Activated CD8-positive, alpha-beta memory T cell treated with anti-CD3 and anti-CD28 coated beads for 1 hour (primary cell): Measurements from ENCODE around the gene LRRC18.

Experiments used
- DNase-seq, 2 donors: peaks; one replicate each; pipeline ENCODE4 v3.0.0-alpha.2; 2020; ENCODE audit warnings: low read depth in 1 of 2; ENCODE audit errors: extremely low read depth in 1 of 2

LRRC18 gene

DNA sequence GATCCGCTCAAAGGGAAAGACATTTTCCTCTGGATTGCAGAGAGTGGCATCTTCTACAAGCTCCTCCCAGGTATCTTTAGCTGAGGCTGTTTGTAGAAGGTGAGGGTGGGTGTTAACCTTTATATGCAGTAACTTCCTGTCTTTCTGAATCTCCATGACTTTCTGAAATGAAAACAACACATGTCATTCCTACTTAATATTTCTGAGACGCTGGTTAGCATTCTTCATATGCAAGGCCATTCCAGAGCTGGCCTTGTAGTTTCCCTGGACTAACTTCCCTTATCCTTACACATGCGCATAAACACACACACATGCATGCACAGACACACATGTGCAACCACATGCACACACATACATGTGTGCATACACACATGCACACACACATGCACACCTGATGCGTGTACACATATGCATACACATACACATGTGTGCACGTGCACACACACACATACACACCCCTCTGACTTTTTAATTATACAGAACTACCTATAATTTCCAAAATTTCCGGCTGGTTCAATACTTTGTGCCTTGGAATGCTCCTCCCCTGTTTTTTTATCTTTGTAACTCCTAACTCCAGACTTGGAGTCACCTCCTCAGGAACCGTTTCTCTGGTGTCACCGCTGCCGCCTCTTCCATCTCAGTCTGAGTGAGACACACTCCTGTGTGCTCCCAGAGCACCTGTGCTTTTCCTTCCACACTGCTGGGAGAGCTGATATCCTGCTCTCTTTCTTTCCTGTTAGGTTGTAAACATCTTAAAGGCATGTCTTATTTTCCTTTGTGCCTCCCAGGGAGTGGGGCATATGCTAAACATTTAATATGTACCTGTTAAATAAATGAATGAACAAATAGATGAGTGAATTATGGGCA lies 55.2 kb downstream of the LRRC18 start:
- DNase-seq = no peak

DNA sequence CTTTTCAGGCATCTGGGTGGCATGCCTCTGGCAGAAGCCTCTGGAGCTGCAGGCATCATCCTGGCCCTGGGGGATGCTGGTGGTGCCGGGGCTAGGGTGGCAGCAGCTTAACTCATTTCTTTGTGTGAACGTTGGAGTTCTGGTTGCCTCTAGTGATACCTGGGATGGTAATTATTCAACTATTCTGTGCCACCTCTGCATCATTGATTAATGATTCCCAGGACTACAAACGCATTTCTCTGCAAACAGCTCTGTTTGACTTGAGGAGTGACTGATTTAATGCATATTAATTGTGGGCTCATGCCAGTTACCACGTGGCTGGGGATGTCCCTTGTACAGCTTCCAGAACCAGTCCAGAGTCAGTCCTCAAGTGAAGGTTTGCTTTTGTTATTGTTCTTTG lies 55.9 kb downstream of the LRRC18 start:
- no peak for DNase-seq

DNA sequence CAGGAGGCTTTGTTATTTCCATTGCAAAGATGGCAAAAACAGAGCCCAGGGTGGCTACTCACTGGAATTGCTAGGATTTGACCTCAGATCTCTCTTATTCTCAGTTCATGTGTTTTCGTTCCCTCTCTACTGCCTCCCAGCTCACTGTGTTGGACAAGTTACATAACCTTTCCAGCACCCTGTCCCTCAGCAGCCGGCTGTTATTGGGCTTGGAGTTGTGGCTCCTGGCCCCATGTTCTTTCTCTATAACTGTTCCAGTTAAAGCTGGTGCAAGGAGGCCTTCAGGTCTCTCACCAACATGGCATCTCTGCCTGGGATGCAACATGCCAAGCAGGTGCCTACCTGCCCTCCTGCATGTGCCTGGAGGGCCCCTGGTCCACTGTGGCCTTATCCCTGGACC lies 56.8 kb downstream of the LRRC18 start:
- DNase-seq = no peak

DNA sequence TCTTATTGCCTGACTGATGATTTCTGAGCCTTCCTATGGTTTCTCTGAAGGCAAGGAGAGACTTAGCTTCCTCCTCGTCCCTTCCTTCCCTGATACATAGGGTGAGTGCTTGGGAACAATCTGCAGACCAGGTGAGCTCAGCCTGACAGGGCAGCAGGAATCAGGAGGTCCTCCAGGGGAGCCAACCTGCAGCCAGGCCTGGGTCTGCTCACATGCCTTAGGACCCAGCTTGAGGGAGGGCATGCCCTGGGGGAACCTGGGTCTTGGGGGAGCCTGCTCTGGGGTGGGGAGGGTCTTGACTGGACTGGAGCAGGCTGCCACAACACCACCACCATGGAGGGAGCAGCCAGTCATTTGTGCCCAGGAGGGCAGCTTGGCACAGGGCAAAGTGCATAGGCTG lies 57.7 kb downstream of the LRRC18 start:
- no peak for DNase-seq

DNA sequence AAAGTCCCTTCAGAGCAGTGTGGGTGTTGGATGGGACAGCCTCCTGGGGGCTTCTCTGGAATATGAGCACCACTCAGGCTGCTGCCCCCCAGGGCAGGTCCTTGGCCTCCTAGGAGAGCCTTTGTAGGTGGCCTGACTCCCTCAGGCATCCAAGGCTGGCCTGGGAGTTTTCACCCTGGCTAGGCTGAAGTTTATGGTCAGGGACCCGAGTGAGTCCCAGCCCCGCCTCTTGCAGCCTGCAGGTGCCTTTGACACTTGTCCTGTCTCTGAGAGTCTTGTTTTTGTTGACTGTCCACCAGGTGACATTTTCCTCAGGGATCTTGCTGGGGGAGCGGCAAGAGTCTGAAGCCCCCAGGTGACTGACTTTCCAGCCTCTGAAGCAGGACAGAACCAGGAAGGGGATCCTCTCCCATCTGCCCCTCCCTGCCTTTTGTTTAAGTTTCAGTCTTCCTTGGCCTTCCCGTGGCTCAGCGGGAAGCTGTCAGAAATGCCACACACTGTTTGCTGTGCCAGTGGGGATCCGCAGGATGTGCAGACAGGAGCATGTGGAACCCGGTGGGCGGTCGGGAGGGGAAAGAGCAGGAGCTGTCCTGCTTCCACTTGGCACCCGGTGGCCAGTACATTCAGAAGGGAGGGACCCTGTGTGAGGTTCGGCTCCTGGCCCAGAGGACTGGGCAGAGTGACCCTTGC lies 59.5 kb downstream of the LRRC18 start:
- no peak for DNase-seq

DNA sequence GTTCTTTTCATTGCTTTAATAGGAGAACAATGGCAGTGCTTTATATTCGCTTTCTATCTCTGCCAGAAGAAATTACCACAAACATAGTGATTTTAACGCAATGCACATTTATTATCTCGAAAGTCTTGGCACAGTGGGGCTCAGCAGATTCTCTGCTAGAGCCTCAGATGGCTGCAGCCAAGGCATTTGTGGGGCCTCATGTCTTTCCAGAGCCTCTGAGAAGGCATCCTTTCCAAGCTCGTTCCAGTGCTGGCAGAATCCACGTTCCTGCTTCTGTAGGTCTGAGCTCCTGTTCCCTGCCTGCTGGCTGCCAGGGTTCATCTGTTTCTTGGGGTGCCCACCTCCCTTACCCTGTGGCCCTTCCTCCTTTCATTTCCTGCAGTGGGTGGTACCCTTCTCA lies 60.2 kb downstream of the LRRC18 start:
- DNase-seq = no peak

DNA sequence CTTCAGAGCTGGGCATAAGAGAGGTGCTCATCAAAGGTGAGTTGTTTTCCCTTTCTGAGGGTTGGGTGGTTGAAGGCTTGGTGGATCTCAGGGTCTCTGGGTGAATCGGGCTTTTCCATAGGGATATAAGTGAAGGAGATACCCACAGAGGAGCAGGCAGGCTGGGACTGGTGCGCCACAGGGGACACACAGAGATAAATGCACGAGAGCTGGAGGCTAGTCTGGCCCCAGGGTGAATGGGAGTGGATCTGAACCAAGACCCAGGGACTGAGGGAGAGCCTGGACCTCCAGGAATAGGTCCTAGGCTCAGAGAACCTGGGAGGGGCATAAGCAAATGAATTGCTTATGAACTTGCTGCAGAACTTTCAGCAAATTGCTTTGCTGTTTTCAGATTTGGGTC lies 61.5 kb downstream of the LRRC18 start:
- DNase-seq = no peak

DNA sequence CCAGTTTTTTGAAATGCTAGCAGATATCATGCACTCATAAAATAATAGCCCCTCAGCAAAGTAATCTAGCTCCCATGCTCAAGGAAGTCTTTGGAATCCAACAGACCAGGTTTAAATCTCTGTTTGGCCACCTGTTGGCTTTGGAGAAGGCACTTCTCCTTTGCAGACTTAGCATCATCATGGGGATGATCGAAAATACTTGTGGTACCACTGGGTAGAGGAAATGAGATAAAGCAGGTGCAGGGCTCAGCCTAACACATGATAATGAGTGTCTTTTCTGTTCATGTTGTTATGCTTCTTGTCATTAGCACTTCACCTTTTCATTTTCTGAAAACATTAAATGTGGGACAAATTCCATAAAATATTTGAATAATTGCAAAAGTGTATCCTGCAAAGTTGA lies 67.4 kb downstream of the LRRC18 start:
- no peak for DNase-seq
